GM10266 (cell line): ENCODE data around the gene GNG14.
"Not testable (repeated sequence)": the region's sequence is repeated elsewhere in the genome, so short reads cannot be mapped to it uniquely, and the experiment has no call there.

Experiments
- DNase-seq: peaks from one replicate; pipeline ENCODE4 v3.0.0; 2012; ENCODE audit errors: extremely low spot score
- TF ChIP-seq, protein P1 (sequence below): IDR thresholded peaks from 2 replicates; pipeline ENCODE4 v1.5.1; 2012; ENCODE audit warnings: mild to moderate bottlenecking, low read depth; ENCODE audit not compliant: control insufficient read depth, insufficient read depth; ENCODE audit errors: missing control alignments

The GNG14 gene

DNA sequence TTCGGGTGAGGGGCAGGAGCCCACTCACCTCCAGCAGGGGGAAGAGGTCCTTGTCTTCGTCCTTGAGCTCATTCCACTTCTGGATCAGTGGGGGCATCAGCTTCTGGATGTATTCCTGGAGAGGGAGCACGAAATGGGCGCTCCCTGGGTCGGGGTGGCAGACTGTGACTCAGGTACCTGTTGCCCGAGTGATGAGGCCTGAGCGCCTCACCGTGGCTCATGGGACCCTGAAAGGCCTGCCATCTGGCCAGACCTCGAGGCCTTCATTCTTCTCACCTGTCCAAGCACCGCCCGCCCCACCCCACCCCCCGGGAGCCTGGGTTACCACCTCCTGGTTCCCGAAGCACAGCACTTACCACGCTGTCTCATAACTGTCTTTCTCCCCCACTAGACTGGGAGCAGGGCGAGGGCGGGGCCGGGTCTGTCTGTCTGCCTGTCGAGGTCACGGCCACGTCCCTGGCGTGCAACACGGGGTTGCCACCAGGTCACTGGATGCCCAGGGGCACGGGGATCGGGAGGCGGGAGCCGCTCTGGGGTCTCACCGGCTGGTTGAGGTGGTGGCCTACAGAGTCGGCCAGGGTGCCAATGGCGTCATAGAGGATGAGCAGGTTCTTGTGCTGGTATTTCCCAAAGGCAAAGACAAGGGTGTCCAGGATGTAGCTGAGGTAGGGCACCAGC lies 18.0 kb downstream of the GNG14 start:
- no peak for DNase-seq
- TF ChIP-seq, protein P1, sequence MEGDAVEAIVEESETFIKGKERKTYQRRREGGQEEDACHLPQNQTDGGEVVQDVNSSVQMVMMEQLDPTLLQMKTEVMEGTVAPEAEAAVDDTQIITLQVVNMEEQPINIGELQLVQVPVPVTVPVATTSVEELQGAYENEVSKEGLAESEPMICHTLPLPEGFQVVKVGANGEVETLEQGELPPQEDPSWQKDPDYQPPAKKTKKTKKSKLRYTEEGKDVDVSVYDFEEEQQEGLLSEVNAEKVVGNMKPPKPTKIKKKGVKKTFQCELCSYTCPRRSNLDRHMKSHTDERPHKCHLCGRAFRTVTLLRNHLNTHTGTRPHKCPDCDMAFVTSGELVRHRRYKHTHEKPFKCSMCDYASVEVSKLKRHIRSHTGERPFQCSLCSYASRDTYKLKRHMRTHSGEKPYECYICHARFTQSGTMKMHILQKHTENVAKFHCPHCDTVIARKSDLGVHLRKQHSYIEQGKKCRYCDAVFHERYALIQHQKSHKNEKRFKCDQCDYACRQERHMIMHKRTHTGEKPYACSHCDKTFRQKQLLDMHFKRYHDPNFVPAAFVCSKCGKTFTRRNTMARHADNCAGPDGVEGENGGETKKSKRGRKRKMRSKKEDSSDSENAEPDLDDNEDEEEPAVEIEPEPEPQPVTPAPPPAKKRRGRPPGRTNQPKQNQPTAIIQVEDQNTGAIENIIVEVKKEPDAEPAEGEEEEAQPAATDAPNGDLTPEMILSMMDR = no peak

DNA sequence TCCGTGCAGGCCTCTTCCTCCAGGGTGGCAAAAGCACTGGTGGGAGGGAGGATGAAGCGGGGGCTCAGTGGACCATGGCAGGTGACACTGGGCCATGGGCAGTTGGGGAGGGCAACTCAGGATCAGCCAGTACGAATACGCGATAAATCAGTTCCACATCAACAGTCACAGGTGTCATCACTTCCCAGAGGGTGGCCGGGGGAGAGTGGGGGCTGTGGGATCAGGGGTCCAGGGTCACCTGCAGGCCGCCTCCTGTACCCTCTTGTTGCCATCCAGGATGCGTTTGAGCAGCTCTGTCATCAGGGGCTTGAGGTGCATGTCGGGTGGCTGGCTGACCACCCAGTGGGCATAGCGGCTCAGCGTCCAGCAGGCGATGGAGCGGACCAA lies 18.5 kb downstream of the GNG14 start:
- DNase-seq = no peak
- TF ChIP-seq, protein P1 = no peak

DNA sequence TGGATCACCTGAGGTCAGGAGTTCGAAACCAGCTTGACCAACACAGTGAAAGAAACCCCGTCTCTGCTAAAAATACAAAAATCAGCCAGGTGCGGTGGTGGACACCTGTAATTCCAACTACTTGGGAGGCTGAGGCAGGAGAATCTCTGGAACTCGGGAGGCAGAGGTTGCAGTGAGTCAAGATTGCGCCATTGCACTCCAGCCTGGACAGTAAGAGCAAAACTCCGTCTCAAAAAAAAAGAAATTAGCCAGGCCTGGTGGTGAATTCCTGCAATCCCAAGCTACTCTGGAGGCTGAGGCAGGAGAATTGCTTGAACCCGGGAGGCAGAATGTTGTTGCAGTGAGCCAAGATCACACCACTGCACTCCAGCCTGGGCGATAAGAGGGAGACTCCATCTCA lies 20.8 kb downstream of the GNG14 start:
- no peak for DNase-seq
- TF ChIP-seq, protein P1 = no peak

DNA sequence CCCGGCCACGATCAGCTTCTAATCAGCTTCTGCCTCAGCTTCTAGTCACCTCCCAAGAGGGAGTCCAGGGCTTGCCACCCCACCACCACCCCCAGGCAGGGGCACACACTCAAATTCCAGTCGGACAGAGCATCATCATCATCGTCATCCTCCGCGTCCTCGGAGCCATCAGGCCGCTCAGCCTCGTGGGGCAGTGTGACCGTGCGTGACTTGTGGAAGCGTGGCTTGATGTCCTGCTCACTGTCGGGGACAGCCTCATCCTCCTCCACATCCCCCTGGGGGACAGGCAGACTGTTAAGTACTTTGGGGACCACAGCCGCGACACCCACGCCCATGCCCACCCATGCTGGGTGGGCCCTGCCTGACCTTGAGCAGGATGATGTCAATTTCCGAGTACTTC lies 23.4 kb downstream of the GNG14 start:
- DNase-seq = no peak
- TF ChIP-seq, protein P1 = no peak

DNA sequence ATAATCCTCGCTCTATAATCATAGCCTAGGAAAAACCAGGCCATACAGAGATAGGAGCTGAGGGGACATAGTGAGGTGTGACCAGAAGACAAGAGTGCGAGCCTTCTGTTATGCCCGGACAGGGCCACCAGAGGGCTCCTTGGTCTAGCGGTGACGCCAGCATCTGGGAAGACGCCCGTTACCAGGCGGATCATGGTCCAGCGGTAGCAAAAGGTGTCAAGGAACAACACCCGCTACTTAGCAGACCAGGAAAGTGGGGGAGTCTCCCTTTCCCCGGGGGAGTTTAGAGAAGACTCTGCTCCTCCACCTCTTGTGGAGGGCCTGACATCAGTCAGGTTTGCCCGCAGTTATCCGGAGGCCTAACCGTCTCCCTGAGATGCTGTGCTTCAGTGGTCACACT lies 24.3 kb downstream of the GNG14 start:
- not testable (repeated sequence) for DNase-seq

DNA sequence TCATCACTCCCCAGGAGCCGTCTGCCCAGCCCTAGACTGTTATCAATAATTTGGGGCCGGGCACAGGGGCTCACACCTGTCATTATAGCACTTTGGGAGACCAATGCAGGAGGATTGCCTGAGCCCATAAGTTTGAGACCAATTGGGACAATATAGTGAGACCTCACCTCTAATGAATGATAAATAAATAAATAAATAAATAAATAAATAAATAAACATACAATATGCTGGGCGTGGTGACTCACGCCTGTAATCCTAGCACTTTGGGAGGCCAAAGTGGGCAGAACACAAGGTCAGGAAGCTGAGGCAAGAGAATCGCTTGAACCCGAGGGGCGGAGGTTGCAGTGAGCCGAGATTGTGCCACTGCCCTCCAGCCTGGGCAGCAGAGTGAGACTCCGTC lies 25.5 kb downstream of the GNG14 start:
- not testable (repeated sequence) for DNase-seq

DNA sequence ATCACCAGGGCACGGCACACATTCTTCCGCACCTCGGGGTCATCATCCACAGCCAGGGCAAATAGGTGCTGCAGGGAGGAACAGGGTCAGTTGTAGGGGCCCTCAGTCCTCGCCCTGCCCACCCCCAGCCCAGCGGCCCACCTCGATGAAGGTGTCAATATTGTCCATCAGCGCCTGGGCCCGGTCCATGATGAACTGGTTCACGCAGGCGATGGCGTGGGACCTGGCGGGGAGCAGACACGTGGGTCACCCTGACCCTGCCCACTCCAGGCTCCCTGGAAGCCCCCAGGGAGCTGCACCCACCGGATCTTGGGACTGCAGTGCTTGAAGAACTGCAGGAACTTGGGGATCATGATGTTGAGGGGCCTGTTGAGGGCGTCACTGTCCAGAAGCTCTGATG lies 27.3 kb downstream of the GNG14 start:
- DNase-seq = no peak
- TF ChIP-seq, protein P1 = no peak

DNA sequence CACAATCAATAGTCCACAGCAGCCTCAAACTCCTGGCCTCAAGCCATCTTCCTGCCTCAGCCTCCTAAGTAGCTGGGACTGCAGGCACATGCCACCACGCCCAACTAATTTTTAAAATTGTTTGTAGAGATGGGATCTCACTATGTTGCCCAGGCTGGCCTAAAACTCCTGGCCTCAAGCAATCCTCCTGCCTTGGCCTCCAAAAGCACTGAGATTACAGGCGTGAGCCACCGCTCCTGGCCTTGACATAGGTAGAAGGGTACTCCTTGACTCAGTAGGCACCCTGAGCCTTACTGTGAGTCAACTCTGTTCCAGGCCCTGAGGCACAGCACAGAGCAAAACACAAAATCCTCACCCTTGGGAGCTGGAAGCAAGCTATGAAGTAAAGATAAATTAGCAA lies 28.1 kb downstream of the GNG14 start:
- TF ChIP-seq, protein P1 = no peak

DNA sequence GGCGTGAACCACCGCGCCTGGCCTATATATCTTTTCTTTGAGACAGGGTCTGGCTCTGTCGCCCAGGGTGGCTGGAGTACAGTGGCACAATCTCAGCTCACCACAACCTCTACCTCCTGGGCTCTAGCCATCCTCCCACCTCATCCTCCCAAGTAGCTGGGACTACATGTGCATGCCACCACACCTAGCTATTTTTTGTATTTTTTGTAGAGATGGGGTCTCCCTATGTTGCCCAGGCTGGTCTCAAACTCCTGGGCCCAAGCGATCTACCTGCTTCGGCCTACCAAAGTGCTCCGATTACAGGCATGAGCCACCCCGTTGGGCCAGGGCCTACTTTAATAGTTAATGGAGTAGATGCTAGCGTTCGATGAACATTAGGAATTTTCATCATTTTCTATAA lies 32.5 kb downstream of the GNG14 start:
- TF ChIP-seq, protein P1 = no peak

More for the DNA sequence above, 28.1 kb downstream of the GNG14 start:
- DNase-seq = no peak

More for the DNA sequence above, 32.5 kb downstream of the GNG14 start:
- DNase-seq = no peak
